ENCODE measurements around the gene SIRPG. TPM values are rescaled to one million over a fixed set of nuclear protein-coding genes. Genes with fewer than 3 reads are reported as not detected.

SIRPG gene
- total and polyA plus RNA-seq, 2 of the 13 experiments (the other 11 are each of a cell fraction or from before 2014, with no cell fraction given) = not detected

GRCh38 chr20:1636621-1637020 is 21.0 kb downstream of the SIRPG start (continued):
- TF ChIP-seq CAMTA2 (CRISPR knock-in tag; IDR thresholded peaks at IDR 0.05; ENCODE audit: borderline replicate concordance) (no peak), SRY (CRISPR knock-in tag; IDR thresholded peaks at IDR 0.05) (no peak), FIP1L1 (IDR thresholded peaks at IDR 0.05; ENCODE audit: borderline replicate concordance, insufficient read depth, low read depth, low read length) (no peak), ZZZ3 (CRISPR knock-in tag; IDR thresholded peaks at IDR 0.05; ENCODE audit: borderline replicate concordance) (no peak), IKZF1 (IDR thresholded peaks at IDR 0.05) (no peak), PAWR (CRISPR knock-in tag; IDR thresholded peaks at IDR 0.05; ENCODE audit: borderline replicate concordance) (no peak), ZNF660 (CRISPR knock-in tag; IDR thresholded peaks at IDR 0.05; ENCODE audit: borderline replicate concordance, low read depth) (no peak), PRMT3 (CRISPR knock-in tag; IDR thresholded peaks at IDR 0.05; ENCODE audit: borderline replicate concordance, low read depth) (no peak), ZBTB42 (CRISPR knock-in tag; IDR thresholded peaks at IDR 0.05) (no peak), PITX1 (CRISPR knock-in tag; IDR thresholded peaks at IDR 0.05) (peak; percentile 61; the same call in 1 of the 2 replicates), ZSCAN12 (CRISPR knock-in tag; IDR thresholded peaks at IDR 0.05) (no peak), REST (IDR thresholded peaks at IDR 0.05; ENCODE audit: borderline replicate concordance in 1 of 2, low read depth in 1 of 2, low read length in 2 of 2) (no peak)
- TF ChIP-seq, protein P1, sequence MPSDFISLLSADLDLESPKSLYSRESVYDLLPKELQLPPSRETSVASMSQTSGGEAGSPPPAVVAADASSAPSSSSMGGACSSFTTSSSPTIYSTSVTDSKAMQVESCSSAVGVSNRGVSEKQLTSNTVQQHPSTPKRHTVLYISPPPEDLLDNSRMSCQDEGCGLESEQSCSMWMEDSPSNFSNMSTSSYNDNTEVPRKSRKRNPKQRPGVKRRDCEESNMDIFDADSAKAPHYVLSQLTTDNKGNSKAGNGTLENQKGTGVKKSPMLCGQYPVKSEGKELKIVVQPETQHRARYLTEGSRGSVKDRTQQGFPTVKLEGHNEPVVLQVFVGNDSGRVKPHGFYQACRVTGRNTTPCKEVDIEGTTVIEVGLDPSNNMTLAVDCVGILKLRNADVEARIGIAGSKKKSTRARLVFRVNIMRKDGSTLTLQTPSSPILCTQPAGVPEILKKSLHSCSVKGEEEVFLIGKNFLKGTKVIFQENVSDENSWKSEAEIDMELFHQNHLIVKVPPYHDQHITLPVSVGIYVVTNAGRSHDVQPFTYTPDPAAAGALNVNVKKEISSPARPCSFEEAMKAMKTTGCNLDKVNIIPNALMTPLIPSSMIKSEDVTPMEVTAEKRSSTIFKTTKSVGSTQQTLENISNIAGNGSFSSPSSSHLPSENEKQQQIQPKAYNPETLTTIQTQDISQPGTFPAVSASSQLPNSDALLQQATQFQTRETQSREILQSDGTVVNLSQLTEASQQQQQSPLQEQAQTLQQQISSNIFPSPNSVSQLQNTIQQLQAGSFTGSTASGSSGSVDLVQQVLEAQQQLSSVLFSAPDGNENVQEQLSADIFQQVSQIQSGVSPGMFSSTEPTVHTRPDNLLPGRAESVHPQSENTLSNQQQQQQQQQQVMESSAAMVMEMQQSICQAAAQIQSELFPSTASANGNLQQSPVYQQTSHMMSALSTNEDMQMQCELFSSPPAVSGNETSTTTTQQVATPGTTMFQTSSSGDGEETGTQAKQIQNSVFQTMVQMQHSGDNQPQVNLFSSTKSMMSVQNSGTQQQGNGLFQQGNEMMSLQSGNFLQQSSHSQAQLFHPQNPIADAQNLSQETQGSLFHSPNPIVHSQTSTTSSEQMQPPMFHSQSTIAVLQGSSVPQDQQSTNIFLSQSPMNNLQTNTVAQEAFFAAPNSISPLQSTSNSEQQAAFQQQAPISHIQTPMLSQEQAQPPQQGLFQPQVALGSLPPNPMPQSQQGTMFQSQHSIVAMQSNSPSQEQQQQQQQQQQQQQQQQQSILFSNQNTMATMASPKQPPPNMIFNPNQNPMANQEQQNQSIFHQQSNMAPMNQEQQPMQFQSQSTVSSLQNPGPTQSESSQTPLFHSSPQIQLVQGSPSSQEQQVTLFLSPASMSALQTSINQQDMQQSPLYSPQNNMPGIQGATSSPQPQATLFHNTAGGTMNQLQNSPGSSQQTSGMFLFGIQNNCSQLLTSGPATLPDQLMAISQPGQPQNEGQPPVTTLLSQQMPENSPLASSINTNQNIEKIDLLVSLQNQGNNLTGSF (CRISPR knock-in tag; IDR thresholded peaks at IDR 0.05) = no peak
- TF ChIP-seq, protein P2, sequence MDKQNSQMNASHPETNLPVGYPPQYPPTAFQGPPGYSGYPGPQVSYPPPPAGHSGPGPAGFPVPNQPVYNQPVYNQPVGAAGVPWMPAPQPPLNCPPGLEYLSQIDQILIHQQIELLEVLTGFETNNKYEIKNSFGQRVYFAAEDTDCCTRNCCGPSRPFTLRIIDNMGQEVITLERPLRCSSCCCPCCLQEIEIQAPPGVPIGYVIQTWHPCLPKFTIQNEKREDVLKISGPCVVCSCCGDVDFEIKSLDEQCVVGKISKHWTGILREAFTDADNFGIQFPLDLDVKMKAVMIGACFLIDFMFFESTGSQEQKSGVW (CRISPR knock-in tag; IDR thresholded peaks at IDR 0.05; ENCODE audit: borderline replicate concordance) = no peak
- TF ChIP-seq, protein P3, sequence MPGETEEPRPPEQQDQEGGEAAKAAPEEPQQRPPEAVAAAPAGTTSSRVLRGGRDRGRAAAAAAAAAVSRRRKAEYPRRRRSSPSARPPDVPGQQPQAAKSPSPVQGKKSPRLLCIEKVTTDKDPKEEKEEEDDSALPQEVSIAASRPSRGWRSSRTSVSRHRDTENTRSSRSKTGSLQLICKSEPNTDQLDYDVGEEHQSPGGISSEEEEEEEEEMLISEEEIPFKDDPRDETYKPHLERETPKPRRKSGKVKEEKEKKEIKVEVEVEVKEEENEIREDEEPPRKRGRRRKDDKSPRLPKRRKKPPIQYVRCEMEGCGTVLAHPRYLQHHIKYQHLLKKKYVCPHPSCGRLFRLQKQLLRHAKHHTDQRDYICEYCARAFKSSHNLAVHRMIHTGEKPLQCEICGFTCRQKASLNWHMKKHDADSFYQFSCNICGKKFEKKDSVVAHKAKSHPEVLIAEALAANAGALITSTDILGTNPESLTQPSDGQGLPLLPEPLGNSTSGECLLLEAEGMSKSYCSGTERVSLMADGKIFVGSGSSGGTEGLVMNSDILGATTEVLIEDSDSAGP (CRISPR knock-in tag; IDR thresholded peaks at IDR 0.05; ENCODE audit: borderline replicate concordance) = no peak; the same call in 1 of the 2 replicates
- TF ChIP-seq, protein P4, sequence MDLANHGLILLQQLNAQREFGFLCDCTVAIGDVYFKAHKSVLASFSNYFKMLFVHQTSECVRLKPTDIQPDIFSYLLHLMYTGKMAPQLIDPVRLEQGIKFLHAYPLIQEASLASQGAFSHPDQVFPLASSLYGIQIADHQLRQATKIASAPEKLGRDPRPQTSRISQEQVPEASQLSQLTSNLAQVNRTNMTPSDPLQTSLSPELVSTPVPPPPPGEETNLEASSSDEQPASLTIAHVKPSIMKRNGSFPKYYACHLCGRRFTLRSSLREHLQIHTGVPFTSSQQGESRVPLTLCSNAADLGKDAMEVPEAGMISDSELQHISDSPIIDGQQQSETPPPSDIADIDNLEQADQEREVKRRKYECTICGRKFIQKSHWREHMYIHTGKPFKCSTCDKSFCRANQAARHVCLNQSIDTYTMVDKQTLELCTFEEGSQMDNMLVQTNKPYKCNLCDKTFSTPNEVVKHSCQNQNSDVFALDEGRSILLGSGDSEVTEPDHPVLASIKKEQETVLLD (CRISPR knock-in tag; IDR thresholded peaks at IDR 0.05; ENCODE audit: low read depth) = no peak
